ENCODE results near the gene KRTAP5-6. TPM values are rescaled to one million over a fixed set of nuclear protein-coding genes. Genes with fewer than 3 reads are reported as not detected.
"Not testable (repeated sequence)": the region's sequence is repeated elsewhere in the genome, so short reads cannot be mapped to it uniquely, and the experiment has no call there.

The KRTAP5-6 gene
- polyA plus RNA-seq, 2 donors, result not detected

DNA sequence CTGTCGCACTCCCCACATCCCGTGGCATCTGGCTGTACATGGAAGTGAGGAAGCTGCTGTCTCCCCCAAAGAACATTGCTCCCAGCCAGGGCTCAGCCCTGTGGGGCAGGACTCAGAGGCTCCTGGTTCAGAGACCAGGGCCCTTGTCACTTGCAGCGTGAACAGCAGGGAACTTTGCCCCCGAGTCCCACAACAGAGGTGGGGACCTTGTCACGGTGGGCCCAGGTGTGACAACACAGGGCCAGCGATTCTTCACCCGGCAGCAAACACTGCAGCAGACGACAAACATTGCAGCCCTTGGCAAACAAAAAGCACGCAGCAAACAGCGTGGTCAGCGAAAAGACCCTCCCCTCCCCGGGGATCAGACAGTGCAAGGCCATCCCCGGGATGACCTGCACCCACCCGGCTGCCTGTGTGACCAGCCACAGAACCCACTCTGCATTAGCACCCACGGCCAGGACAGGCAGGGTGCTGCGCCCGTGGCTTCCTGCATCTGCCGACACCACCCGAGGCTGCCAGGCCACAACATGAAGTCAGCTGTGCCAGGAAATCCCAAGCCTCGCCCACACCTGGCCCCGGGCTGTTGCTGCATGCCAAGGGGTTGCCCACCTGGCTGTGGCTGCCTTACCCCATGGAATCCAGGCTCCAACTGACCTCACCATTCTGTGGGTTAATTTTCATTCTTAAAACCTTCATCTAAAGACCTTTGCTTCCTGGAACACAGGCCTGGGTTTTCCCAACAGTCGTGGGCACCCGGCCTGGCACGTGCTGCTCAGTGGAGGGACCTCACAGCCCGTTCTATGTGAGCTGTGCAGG lies 35.3 kb upstream of the KRTAP5-6 start:
- H3K27ac ChIP-seq (ENCODE audit: low read depth in 2 of 2, low read length in 1 of 2); H3K4me1 ChIP-seq (ENCODE audit: control insufficient read depth in 2 of 2, insufficient read depth in 2 of 2, low read length in 1 of 2); H3K27me3 ChIP-seq (ENCODE audit: control insufficient read depth in 1 of 2, insufficient read depth in 2 of 2, low read length in 2 of 2); H3K36me3 ChIP-seq (ENCODE audit: control insufficient read depth in 2 of 2, insufficient read depth in 2 of 2, low read length in 1 of 2); H3K4me3 ChIP-seq (ENCODE audit: low read depth in 1 of 2, low read length in 2 of 2); H3K9me3 ChIP-seq (ENCODE audit: control insufficient read depth in 2 of 2, insufficient read depth in 1 of 2, low read depth in 1 of 2, low read length in 1 of 2): not testable (repeated sequence)
- 40 to 46% methylated on average over 16 to 21 of the region's 25 CpGs for WGBS, 2 donors

DNA sequence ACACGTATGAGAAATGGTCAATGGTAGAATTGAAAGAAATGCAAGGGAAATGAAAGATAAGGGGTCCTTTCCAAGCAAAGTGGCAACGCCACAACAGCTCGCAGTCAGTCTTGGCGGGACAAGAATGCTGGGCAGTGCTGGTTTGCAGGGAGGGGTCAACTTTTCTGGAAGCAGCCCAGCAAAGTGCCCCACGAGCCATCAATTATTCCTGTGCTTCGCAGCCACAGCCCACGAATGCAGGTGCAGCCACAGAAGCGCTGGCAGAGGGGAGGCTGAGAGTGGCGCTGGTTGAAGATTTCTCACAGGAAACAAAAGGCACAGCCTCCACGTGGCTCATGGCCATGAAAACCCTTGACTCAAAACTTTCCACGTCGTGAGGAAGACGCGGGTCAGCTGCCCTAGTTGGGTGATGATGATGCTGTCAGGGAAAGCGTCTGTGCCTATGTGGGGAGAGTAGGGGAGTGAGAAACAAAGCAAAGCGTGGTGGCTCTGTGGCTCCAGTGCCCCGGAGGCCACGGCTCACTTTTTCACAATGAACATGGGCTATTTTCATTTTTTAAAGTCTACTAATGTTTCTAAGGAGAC lies 34.2 kb upstream of the KRTAP5-6 start:
- not testable (repeated sequence) for H3K9me3 ChIP-seq (ENCODE audit: control insufficient read depth in 2 of 2, insufficient read depth in 1 of 2, low read depth in 1 of 2, low read length in 1 of 2); H3K4me1 ChIP-seq (ENCODE audit: control insufficient read depth in 2 of 2, insufficient read depth in 2 of 2, low read length in 1 of 2); H3K4me3 ChIP-seq (ENCODE audit: low read depth in 1 of 2, low read length in 2 of 2); H3K27ac ChIP-seq (ENCODE audit: low read depth in 2 of 2, low read length in 1 of 2); H3K36me3 ChIP-seq (ENCODE audit: control insufficient read depth in 2 of 2, insufficient read depth in 2 of 2, low read length in 1 of 2); H3K27me3 ChIP-seq (ENCODE audit: control insufficient read depth in 1 of 2, insufficient read depth in 2 of 2, low read length in 2 of 2)
- WGBS, 2 donors, result 67 to 69% methylated on average over 16 to 18 of the region's 18 CpGs

DNA sequence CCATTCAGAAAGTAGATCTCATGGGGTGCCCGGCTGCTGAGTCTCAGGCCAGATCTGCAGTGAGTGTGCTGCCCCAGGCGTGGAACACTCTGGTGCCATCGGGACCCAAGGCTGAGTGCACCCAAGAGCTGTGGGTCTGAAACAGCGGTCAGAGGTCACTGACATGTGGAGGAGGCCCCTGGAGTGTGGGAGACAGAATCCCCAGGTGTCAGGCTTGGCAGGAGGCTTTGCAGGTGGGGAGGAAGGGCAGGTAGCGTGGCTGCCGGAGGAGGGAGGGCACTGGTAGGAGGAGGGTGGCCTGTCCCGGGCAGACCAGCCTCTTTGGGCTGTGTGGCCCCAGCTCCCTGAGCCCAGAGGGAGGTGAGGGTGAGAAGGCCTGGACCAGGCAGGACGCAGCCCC lies 31.7 kb upstream of the KRTAP5-6 start:
- peaks cover 0 to 2% of the 10 kb centered on the region in 2 donors for H3K27me3 ChIP-seq (ENCODE audit: control insufficient read depth in 1 of 2, insufficient read depth in 2 of 2, low read length in 2 of 2)
- 72 to 89% methylated on average over 4 to 6 of the region's 8 CpGs for WGBS, 2 donors
- no peaks in the 10 kb centered on the region for H3K36me3 ChIP-seq (ENCODE audit: control insufficient read depth in 2 of 2, insufficient read depth in 2 of 2, low read length in 1 of 2)
- H3K27ac ChIP-seq (ENCODE audit: low read depth in 2 of 2, low read length in 1 of 2), result no peak overlapping the region
- no peaks in the 10 kb centered on the region for H3K4me1 ChIP-seq (ENCODE audit: control insufficient read depth in 2 of 2, insufficient read depth in 2 of 2, low read length in 1 of 2)
- H3K9me3 ChIP-seq (ENCODE audit: control insufficient read depth in 2 of 2, insufficient read depth in 1 of 2, low read depth in 1 of 2, low read length in 1 of 2), result peaks cover under 1 to 2% of the 10 kb centered on the region in 2 donors
- no peak overlapping the region for H3K4me3 ChIP-seq (ENCODE audit: low read depth in 1 of 2, low read length in 2 of 2)

DNA sequence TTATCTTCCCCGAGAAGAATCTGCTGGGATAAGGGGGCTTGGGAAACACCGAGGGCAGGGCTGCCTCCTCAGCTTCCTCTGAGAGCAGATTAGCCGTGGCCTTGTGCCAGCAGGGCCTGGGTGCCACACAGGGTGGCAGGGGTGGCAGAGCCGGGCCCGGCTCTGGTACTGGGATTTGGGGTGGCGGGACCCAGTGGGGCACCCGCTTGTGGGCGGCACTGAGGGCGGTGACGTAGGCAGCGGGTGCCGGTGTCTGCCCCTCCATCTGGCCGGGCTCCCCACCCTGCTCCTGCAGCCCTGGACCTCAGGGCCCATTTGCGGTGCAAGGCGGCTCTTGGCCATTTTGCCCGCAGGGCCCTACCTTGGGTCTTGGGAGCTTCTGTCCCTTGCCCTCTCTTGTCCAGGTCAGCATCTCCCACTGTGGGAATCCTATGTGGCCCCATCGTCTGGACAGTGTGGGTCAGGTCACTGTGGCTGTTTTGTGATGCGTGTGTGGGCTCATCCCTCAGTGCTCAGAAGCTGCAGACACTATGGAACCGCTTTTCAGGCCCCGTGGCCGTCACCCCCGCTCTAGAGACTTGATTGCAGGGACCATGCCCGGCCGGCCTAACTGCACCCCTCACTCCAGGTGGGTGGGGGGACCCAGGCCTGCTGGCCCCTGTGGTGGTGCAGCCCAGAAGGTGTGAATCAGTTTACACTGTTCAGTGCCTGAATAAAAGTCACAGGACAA lies 29.7 kb upstream of the KRTAP5-6 start:
- Histone ChIP-seq H3K27me3 (ENCODE audit: control insufficient read depth in 1 of 2, insufficient read depth in 2 of 2, low read length in 2 of 2) (no peaks in the 10 kb centered on the region), H3K27ac (ENCODE audit: low read depth in 2 of 2, low read length in 1 of 2) (no peak overlapping the region), H3K36me3 (ENCODE audit: control insufficient read depth in 2 of 2, insufficient read depth in 2 of 2, low read length in 1 of 2) (no peaks in the 10 kb centered on the region), H3K4me1 (ENCODE audit: control insufficient read depth in 2 of 2, insufficient read depth in 2 of 2, low read length in 1 of 2) (no peaks in the 10 kb centered on the region), H3K9me3 (ENCODE audit: control insufficient read depth in 2 of 2, insufficient read depth in 1 of 2, low read depth in 1 of 2, low read length in 1 of 2) (peaks cover 4 to 7% of the 10 kb centered on the region in 2 donors), H3K4me3 (ENCODE audit: low read depth in 1 of 2, low read length in 2 of 2) (no peak overlapping the region)
- WGBS, 2 donors, result 81 to 86% methylated on average over 18 to 24 of the region's 24 CpGs

DNA sequence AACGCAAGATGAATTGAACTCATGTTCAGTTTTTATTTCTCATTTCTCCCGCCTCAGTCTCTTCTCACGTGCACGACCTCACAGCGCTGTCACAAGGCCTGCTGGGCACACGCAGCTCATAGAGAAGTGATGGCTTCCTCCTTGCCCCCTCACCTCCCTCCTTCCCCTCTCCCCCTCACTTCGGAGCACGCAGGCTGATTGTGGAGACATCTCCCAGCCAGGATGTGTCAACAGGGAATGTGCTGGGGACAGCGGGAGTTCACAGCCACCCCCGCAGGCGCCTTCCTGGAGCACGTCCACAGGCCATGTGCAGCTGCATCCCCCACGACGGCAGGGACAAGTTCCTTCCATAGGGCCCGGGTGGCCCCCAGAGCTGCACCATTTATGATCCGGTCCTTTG lies 29.1 kb upstream of the KRTAP5-6 start:
- 48 to 50% methylated on average over 16 of the region's 16 CpGs for WGBS, 2 donors

DNA sequence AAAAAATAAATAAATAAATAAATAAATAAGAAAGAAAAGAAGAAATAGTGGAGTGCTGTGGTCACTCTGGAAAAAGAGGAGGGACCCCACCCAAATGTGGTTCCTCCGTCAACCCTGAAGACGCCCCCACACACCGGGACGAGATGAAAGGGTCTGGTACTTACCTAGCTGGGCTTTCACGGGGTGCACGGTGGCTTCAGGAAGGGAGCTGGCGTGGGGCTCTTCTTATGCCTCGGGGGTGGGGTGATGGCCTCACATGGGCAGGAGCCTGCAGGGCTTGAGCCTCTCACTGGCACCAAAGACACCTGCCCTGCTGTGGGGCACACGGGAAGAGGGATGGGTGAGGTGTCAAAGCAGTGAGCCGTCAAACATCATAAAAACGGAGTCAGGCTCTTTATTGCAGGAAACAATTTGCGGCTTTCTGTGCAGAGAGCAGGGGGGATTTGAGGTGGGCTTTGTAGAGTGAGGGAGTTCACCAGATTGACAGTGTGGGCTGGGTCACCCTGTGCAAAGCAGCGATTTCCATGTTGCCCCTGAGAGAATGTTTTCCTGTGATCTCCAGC lies 28.0 kb upstream of the KRTAP5-6 start:
- no peaks in the 10 kb centered on the region for H3K36me3 ChIP-seq (ENCODE audit: control insufficient read depth in 2 of 2, insufficient read depth in 2 of 2, low read length in 1 of 2)
- H3K27me3 ChIP-seq (ENCODE audit: control insufficient read depth in 1 of 2, insufficient read depth in 2 of 2, low read length in 2 of 2), result no peaks in the 10 kb centered on the region
- no peaks in the 10 kb centered on the region for H3K4me1 ChIP-seq (ENCODE audit: control insufficient read depth in 2 of 2, insufficient read depth in 2 of 2, low read length in 1 of 2)
- H3K27ac ChIP-seq (ENCODE audit: low read depth in 2 of 2, low read length in 1 of 2), result no peak overlapping the region
- no peak overlapping the region for H3K4me3 ChIP-seq (ENCODE audit: low read depth in 1 of 2, low read length in 2 of 2)
- 66 to 70% methylated on average over 13 of the region's 13 CpGs for WGBS, 2 donors
- H3K9me3 ChIP-seq (ENCODE audit: control insufficient read depth in 2 of 2, insufficient read depth in 1 of 2, low read depth in 1 of 2, low read length in 1 of 2), result peaks cover 4 to 7% of the 10 kb centered on the region in 2 donors

More for the DNA sequence above, 29.1 kb upstream of the KRTAP5-6 start:
- no peak overlapping the region for H3K27ac ChIP-seq (ENCODE audit: low read depth in 2 of 2, low read length in 1 of 2)
- H3K9me3 ChIP-seq (ENCODE audit: control insufficient read depth in 2 of 2, insufficient read depth in 1 of 2, low read depth in 1 of 2, low read length in 1 of 2), result peaks cover 4 to 7% of the 10 kb centered on the region in 2 donors
- H3K27me3 ChIP-seq (ENCODE audit: control insufficient read depth in 1 of 2, insufficient read depth in 2 of 2, low read length in 2 of 2), result no peaks in the 10 kb centered on the region
- H3K36me3 ChIP-seq (ENCODE audit: control insufficient read depth in 2 of 2, insufficient read depth in 2 of 2, low read length in 1 of 2), result no peaks in the 10 kb centered on the region
- no peaks in the 10 kb centered on the region for H3K4me1 ChIP-seq (ENCODE audit: control insufficient read depth in 2 of 2, insufficient read depth in 2 of 2, low read length in 1 of 2)
- H3K4me3 ChIP-seq (ENCODE audit: low read depth in 1 of 2, low read length in 2 of 2), result no peak overlapping the region

DNA sequence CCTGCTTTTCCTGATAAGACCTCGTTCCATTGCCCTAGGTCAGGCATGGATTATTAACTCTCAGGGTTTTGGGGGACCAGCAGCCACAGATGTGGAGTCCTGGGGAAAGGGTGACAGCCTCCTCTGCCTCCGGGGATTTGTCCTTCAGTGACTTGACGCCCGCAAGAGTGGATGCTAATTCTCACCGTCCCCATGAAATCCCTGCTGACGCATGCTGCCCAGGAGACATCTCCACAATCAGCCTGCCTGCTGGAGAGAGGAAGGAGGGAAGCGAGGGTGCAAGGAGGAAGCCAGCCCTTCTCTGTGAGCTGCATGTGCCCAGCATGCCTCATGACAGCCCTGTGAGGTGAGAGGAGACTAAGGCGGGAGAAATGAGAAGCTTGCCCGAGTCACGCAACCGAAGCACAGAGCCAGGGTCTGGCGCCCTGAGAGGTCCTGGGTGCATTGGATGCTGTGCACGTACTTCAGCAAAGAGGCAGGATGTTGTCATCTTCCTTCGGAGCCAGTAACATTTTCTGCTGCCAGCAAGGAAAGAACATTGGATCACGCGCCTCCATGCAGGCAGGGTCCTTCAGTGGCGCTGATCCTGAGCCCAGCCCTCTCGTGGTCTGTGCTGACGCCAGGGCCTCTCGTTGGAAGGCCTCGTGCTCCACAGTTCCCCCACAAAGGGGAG lies 27.3 kb upstream of the KRTAP5-6 start:
- no peak overlapping the region for H3K4me3 ChIP-seq (ENCODE audit: low read depth in 1 of 2, low read length in 2 of 2)
- no peaks in the 10 kb centered on the region for H3K36me3 ChIP-seq (ENCODE audit: control insufficient read depth in 2 of 2, insufficient read depth in 2 of 2, low read length in 1 of 2)
- peaks cover 4 to 7% of the 10 kb centered on the region in 2 donors for H3K9me3 ChIP-seq (ENCODE audit: control insufficient read depth in 2 of 2, insufficient read depth in 1 of 2, low read depth in 1 of 2, low read length in 1 of 2)
- peaks cover 0 to 2% of the 10 kb centered on the region in 2 donors for H3K27me3 ChIP-seq (ENCODE audit: control insufficient read depth in 1 of 2, insufficient read depth in 2 of 2, low read length in 2 of 2)
- no peak overlapping the region for H3K27ac ChIP-seq (ENCODE audit: low read depth in 2 of 2, low read length in 1 of 2)
- no peaks in the 10 kb centered on the region for H3K4me1 ChIP-seq (ENCODE audit: control insufficient read depth in 2 of 2, insufficient read depth in 2 of 2, low read length in 1 of 2)
- WGBS, 2 donors, result 57 to 59% methylated on average over 21 of the region's 21 CpGs

DNA sequence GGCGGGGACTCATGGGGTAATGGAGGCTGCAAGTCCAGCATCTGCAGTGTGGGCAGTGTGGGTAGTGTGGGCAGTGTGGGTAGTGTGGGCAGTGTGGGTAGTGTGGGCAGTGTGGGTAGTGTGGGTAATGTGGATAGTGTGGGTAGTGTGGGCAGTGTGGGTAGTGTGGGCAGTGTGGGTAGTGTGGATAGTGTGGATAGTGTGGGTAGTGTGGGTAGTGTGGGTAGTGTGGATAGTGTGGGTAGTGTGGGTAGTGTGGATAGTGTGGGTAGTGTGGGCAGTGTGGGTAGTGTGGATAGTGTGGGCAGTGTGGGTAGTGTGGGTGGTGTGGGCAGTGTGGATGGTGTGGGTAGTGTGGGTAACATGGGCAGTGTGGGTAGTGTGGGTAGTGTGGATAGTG lies 26.5 kb upstream of the KRTAP5-6 start:
- H3K4me3 ChIP-seq (ENCODE audit: low read depth in 1 of 2, low read length in 2 of 2); H3K9me3 ChIP-seq (ENCODE audit: control insufficient read depth in 2 of 2, insufficient read depth in 1 of 2, low read depth in 1 of 2, low read length in 1 of 2); H3K36me3 ChIP-seq (ENCODE audit: control insufficient read depth in 2 of 2, insufficient read depth in 2 of 2, low read length in 1 of 2); H3K27me3 ChIP-seq (ENCODE audit: control insufficient read depth in 1 of 2, insufficient read depth in 2 of 2, low read length in 2 of 2); H3K4me1 ChIP-seq (ENCODE audit: control insufficient read depth in 2 of 2, insufficient read depth in 2 of 2, low read length in 1 of 2): not testable (repeated sequence)
- 97 to 100% methylated on average over 1 of the region's 1 CpG for WGBS, 2 donors
- H3K27ac ChIP-seq (ENCODE audit: low read depth in 2 of 2, low read length in 1 of 2), result peak overlapping the region in 1 of 2 donors; percentile 15

DNA sequence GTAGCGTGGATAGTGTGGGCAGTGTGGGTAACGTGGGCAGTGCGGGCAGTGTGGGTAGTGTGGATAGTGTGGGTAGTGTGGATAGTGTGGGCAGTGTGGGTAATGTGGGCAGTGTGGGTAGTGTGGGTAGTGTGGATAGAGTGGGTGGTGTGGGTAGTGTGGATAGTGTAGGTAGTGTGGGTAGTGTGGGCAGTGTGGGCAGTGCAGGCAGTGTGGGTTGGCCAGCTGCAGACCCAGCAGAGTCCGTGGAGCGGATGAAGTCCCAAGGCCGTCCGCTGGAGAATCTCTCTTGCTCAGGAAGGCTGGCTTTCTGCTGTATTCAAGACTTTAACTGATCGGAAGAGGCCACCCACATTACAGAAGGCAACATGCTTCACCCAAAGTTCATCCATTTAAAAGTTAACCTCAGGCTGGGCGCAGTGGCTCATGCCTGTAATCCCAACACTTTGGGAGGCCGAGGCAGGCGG lies 26.1 kb upstream of the KRTAP5-6 start:
- Histone ChIP-seq H3K4me3 (ENCODE audit: low read depth in 1 of 2, low read length in 2 of 2) (no peak overlapping the region), H3K4me1 (ENCODE audit: control insufficient read depth in 2 of 2, insufficient read depth in 2 of 2, low read length in 1 of 2) (no peaks in the 10 kb centered on the region), H3K9me3 (ENCODE audit: control insufficient read depth in 2 of 2, insufficient read depth in 1 of 2, low read depth in 1 of 2, low read length in 1 of 2) (peaks cover 4 to 7% of the 10 kb centered on the region in 2 donors), H3K36me3 (ENCODE audit: control insufficient read depth in 2 of 2, insufficient read depth in 2 of 2, low read length in 1 of 2) (no peaks in the 10 kb centered on the region), H3K27ac (ENCODE audit: low read depth in 2 of 2, low read length in 1 of 2) (no peak overlapping the region), H3K27me3 (ENCODE audit: control insufficient read depth in 1 of 2, insufficient read depth in 2 of 2, low read length in 2 of 2) (peaks cover 0 to 2% of the 10 kb centered on the region in 2 donors)
- 81 to 84% methylated on average over 11 of the region's 11 CpGs for WGBS, 2 donors
